Measurements from ENCODE around the gene RPS3.
"Not testable (repeated sequence)": the region's sequence is repeated elsewhere in the genome, so short reads cannot be mapped to it uniquely, and the experiment has no call there.

Gene RPS3

DNA sequence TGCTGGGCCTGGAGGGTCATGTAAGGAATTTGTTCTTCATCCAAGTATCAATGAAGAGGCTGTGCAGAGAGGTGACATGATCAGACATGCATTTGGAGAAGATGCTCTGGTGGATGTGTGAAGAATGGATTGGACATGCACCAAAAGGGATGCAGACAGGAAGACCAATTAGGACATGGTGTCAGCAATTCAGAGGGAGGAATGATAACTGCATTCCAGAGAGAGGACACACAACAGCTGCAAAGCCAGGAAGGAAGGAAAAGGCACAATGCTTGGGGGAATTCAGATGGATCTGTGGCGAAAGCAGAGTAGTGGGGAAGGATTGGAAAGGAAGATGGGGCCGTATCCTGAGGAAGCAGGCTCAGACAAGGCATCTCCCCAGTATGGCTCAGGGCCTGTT, 42.7 kb upstream of the RPS3 start:
- H3K4me3 ChIP-seq (ENCODE audit: low read depth in 1 of 5, low read length in 5 of 5), result no peak overlapping the region
- H3K27me3 ChIP-seq (ENCODE audit: control insufficient read depth in 5 of 5, insufficient read depth in 4 of 5, low read length in 5 of 5), result no peaks in the 10 kb centered on the region
- H3K9me3 ChIP-seq (ENCODE audit: control insufficient read depth in 5 of 5, low read length in 5 of 5), result no peaks in the 10 kb centered on the region
- H3K9ac ChIP-seq (ENCODE audit: low read length in 5 of 5), result no peak overlapping the region
- H3K4me1 ChIP-seq (ENCODE audit: control insufficient read depth in 5 of 5, insufficient read depth in 5 of 5, low read length in 5 of 5), result peaks cover 0 to 16% (median 14%) of the 10 kb centered on the region in 5 donors
- no peak overlapping the region for H3K27ac ChIP-seq (ENCODE audit: low read depth, low read length)
- no peaks in the 10 kb centered on the region for H3K36me3 ChIP-seq (ENCODE audit: control insufficient read depth in 5 of 5, insufficient read depth in 5 of 5, low read length in 5 of 5)

- H3K36me3 ChIP-seq (ENCODE audit: control insufficient read depth in 5 of 5, insufficient read depth in 5 of 5, low read length in 5 of 5); H3K9ac ChIP-seq (ENCODE audit: low read length in 5 of 5); H3K9me3 ChIP-seq (ENCODE audit: control insufficient read depth in 5 of 5, low read length in 5 of 5); H3K27ac ChIP-seq (ENCODE audit: low read depth, low read length); H3K4me3 ChIP-seq (ENCODE audit: low read depth in 1 of 5, low read length in 5 of 5); H3K4me1 ChIP-seq (ENCODE audit: control insufficient read depth in 5 of 5, insufficient read depth in 5 of 5, low read length in 5 of 5); H3K27me3 ChIP-seq (ENCODE audit: control insufficient read depth in 5 of 5, insufficient read depth in 4 of 5, low read length in 5 of 5): not testable (repeated sequence)
Measured at GRCh38 chr11:75362285-75362684, 37.0 kb upstream of the RPS3 start.

- Histone ChIP-seq H3K27ac (ENCODE audit: low read depth, low read length) (no peak overlapping the region), H3K36me3 (ENCODE audit: control insufficient read depth in 5 of 5, insufficient read depth in 5 of 5, low read length in 5 of 5) (no peaks in the 10 kb centered on the region), H3K9ac (ENCODE audit: low read length in 5 of 5) (no peak overlapping the region), H3K4me3 (ENCODE audit: low read depth in 1 of 5, low read length in 5 of 5) (no peak overlapping the region), H3K9me3 (ENCODE audit: control insufficient read depth in 5 of 5, low read length in 5 of 5) (peaks cover 0 to 5% (median 3%) of the 10 kb centered on the region in 5 donors), H3K27me3 (ENCODE audit: control insufficient read depth in 5 of 5, insufficient read depth in 4 of 5, low read length in 5 of 5) (no peaks in the 10 kb centered on the region), H3K4me1 (ENCODE audit: control insufficient read depth in 5 of 5, insufficient read depth in 5 of 5, low read length in 5 of 5) (peaks cover 0 to 10% (median 5%) of the 10 kb centered on the region in 5 donors)
Measured at GRCh38 chr11:75365711-75366181, 33.6 kb upstream of the RPS3 start.

GRCh38 chr11:75366826-75367225, 32.5 kb upstream of the RPS3 start:
- H3K9me3 ChIP-seq (ENCODE audit: control insufficient read depth in 5 of 5, low read length in 5 of 5); H3K27me3 ChIP-seq (ENCODE audit: control insufficient read depth in 5 of 5, insufficient read depth in 4 of 5, low read length in 5 of 5); H3K27ac ChIP-seq (ENCODE audit: low read depth, low read length); H3K36me3 ChIP-seq (ENCODE audit: control insufficient read depth in 5 of 5, insufficient read depth in 5 of 5, low read length in 5 of 5); H3K4me3 ChIP-seq (ENCODE audit: low read depth in 1 of 5, low read length in 5 of 5); H3K9ac ChIP-seq (ENCODE audit: low read length in 5 of 5): not testable (repeated sequence)
- peaks cover 0 to 10% (median 5%) of the 10 kb centered on the region in 5 donors for H3K4me1 ChIP-seq (ENCODE audit: control insufficient read depth in 5 of 5, insufficient read depth in 5 of 5, low read length in 5 of 5)

DNA sequence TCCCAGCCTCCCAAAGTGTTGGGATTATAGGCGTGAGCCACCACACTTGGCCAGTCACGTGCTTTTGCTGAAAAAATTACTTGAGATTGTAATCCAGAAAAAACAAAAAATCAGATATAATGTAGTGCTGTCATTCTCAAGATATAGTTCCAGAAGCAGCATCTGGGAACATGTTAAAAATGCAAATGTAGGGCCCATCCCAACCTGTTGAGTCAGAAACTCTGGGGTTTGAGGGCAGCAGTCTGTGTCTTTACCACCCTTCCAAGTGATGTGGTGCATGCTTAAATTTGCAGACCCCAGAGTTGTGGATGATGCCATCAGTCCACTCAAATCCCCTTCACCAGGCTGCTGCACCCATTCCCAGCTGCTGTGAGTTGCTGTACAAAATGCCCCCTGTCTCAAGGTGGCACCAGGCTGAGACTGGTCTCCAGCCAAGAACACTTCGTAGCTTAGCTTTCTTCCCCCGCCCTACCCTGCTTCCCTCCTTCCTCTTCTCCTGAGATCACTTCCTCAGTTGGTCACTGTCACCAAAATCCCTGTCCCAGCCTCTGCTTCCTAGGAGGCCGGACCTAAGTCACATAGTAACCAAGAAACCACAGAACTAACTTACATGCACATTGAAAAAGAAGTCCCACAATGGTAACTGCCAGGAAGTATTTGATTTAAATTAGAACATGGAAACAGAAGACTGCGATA, 29.6 kb upstream of the RPS3 start:
- no peaks in the 10 kb centered on the region for H3K36me3 ChIP-seq (ENCODE audit: control insufficient read depth in 5 of 5, insufficient read depth in 5 of 5, low read length in 5 of 5)
- no peak overlapping the region for H3K9ac ChIP-seq (ENCODE audit: low read length in 5 of 5)
- peaks cover 0 to 5% (median 3%) of the 10 kb centered on the region in 5 donors for H3K9me3 ChIP-seq (ENCODE audit: control insufficient read depth in 5 of 5, low read length in 5 of 5)
- H3K4me1 ChIP-seq (ENCODE audit: control insufficient read depth in 5 of 5, insufficient read depth in 5 of 5, low read length in 5 of 5), result peaks cover 0 to 17% (median 5%) of the 10 kb centered on the region in 5 donors
- no peak overlapping the region for H3K4me3 ChIP-seq (ENCODE audit: low read depth in 1 of 5, low read length in 5 of 5)
- no peaks in the 10 kb centered on the region for H3K27me3 ChIP-seq (ENCODE audit: control insufficient read depth in 5 of 5, insufficient read depth in 4 of 5, low read length in 5 of 5)
- no peak overlapping the region for H3K27ac ChIP-seq (ENCODE audit: low read depth, low read length)

DNA sequence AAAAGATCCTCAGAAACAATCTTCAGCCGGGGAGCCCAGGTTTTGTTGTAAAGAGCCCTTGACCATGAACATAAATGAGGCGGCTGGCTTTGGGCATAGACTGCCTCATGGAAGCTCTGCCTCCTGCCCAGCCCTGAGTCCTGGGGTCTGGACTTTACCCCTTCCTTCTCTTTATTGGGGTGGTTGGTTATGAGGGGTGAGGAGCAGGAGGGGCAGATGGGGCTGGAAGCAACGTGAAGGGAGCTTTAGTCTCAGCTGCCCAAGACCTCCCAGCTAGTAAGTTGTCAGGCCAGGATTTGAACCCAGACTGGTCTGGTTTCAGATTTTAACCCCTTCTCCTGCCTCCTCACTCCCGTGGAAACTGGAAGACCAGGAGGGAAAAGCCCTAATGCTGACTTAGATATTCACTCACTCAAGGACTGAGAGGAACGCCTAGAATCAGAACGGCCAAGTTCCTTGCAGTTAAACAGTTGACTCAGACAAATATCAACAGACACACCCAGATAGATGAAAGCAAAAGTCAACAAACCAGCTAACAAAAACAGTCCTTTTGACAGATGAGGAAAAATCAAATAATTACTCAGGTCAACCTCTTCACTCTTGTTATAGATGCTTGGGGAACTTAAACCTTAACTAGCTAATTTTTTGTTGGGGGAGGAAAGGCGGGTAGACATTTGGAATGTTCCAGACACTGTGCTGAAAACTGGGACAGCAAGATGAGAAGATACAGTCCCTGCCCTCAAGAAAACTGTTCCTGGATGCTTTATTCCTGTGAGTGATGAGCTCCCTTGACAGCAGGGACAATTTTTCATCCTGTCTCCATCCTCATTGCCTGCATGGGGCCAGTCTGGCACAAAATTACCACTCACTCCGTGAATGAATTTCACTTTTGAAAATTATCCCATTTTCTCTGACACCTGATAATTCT, 27.1 kb upstream of the RPS3 start:
- Histone ChIP-seq H3K9ac (ENCODE audit: low read length in 5 of 5) (no peak overlapping the region), H3K4me3 (ENCODE audit: low read depth in 1 of 5, low read length in 5 of 5) (no peak overlapping the region), H3K36me3 (ENCODE audit: control insufficient read depth in 5 of 5, insufficient read depth in 5 of 5, low read length in 5 of 5) (no peaks in the 10 kb centered on the region), H3K4me1 (ENCODE audit: control insufficient read depth in 5 of 5, insufficient read depth in 5 of 5, low read length in 5 of 5) (peaks cover 0 to 15% (median 4%) of the 10 kb centered on the region in 5 donors), H3K9me3 (ENCODE audit: control insufficient read depth in 5 of 5, low read length in 5 of 5) (peaks cover 0 to 5% (median 3%) of the 10 kb centered on the region in 5 donors), H3K27ac (ENCODE audit: low read depth, low read length) (peak overlapping the region; percentile 33), H3K27me3 (ENCODE audit: control insufficient read depth in 5 of 5, insufficient read depth in 4 of 5, low read length in 5 of 5) (no peaks in the 10 kb centered on the region)

DNA sequence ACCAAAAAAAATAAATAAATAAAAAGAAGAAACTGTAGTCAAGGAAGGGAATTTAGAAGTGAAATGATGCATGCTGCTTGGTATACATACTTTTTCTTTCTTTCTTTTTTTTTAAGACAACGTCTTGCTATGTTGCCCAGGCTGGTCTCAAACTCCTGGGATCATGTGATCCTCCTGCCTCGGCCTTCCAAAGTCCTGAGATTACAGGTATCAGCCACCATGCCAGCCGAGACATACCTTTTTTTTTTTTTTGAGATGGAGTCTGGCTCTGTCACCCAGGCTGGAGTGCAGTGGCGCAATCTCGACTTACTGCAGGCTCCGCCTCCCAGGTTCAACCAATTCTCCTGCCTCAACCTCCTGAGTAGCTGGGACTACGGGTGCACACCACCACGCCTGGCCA, 26.1 kb upstream of the RPS3 start:
- Histone ChIP-seq H3K4me3 (ENCODE audit: low read depth in 1 of 5, low read length in 5 of 5) (no peak overlapping the region), H3K27me3 (ENCODE audit: control insufficient read depth in 5 of 5, insufficient read depth in 4 of 5, low read length in 5 of 5) (no peaks in the 10 kb centered on the region), H3K36me3 (ENCODE audit: control insufficient read depth in 5 of 5, insufficient read depth in 5 of 5, low read length in 5 of 5) (no peaks in the 10 kb centered on the region), H3K27ac (ENCODE audit: low read depth, low read length) (no peak overlapping the region), H3K9ac (ENCODE audit: low read length in 5 of 5) (no peak overlapping the region), H3K4me1 (ENCODE audit: control insufficient read depth in 5 of 5, insufficient read depth in 5 of 5, low read length in 5 of 5) (peaks cover 0 to 15% (median 4%) of the 10 kb centered on the region in 5 donors), H3K9me3 (ENCODE audit: control insufficient read depth in 5 of 5, low read length in 5 of 5) (peaks cover 0 to 5% (median 3%) of the 10 kb centered on the region in 5 donors)

- Histone ChIP-seq H3K4me1 (ENCODE audit: control insufficient read depth in 5 of 5, insufficient read depth in 5 of 5, low read length in 5 of 5) (peaks cover 0 to 13% (median 4%) of the 10 kb centered on the region in 5 donors), H3K27me3 (ENCODE audit: control insufficient read depth in 5 of 5, insufficient read depth in 4 of 5, low read length in 5 of 5) (no peaks in the 10 kb centered on the region), H3K27ac (ENCODE audit: low read depth, low read length) (no peak overlapping the region), H3K36me3 (ENCODE audit: control insufficient read depth in 5 of 5, insufficient read depth in 5 of 5, low read length in 5 of 5) (no peaks in the 10 kb centered on the region), H3K4me3 (ENCODE audit: low read depth in 1 of 5, low read length in 5 of 5) (no peak overlapping the region), H3K9me3 (ENCODE audit: control insufficient read depth in 5 of 5, low read length in 5 of 5) (peaks cover 0 to 3% (median 0%) of the 10 kb centered on the region in 5 donors), H3K9ac (ENCODE audit: low read length in 5 of 5) (no peak overlapping the region)
Measured at GRCh38 chr11:75374646-75375045, 24.7 kb upstream of the RPS3 start.

DNA sequence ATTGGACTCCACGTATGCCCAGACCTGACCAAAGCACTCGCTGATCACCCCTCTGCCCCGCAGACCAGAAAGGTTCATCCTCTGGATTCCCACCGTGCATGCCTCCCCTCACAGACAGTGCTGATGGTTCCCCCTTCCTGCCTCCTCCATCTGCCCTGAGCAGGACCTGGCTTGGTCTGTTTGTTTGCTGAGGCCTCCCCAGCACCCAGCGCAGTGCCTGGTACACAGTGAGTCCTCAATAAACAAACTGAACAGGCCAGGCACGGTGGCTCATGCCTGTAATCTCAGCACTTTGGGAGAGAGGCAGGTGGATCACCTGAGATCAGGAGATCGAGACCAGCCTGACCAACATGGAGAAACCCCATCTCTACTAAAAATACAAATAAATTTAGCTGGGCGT, 23.7 kb upstream of the RPS3 start:
- Histone ChIP-seq H3K27me3 (ENCODE audit: control insufficient read depth in 5 of 5, insufficient read depth in 4 of 5, low read length in 5 of 5) (no peaks in the 10 kb centered on the region), H3K36me3 (ENCODE audit: control insufficient read depth in 5 of 5, insufficient read depth in 5 of 5, low read length in 5 of 5) (no peaks in the 10 kb centered on the region), H3K4me1 (ENCODE audit: control insufficient read depth in 5 of 5, insufficient read depth in 5 of 5, low read length in 5 of 5) (peaks cover 0 to 11% (median 4%) of the 10 kb centered on the region in 5 donors)

GRCh38 chr11:75376175-75376574, 23.1 kb upstream of the RPS3 start:
- Histone ChIP-seq H3K9ac (ENCODE audit: low read length in 5 of 5) (no peak overlapping the region), H3K36me3 (ENCODE audit: control insufficient read depth in 5 of 5, insufficient read depth in 5 of 5, low read length in 5 of 5) (no peaks in the 10 kb centered on the region), H3K4me1 (ENCODE audit: control insufficient read depth in 5 of 5, insufficient read depth in 5 of 5, low read length in 5 of 5) (peaks cover 0 to 17% (median 4%) of the 10 kb centered on the region in 5 donors), H3K4me3 (ENCODE audit: low read depth in 1 of 5, low read length in 5 of 5) (no peak overlapping the region), H3K27ac (ENCODE audit: low read depth, low read length) (no peak overlapping the region), H3K27me3 (ENCODE audit: control insufficient read depth in 5 of 5, insufficient read depth in 4 of 5, low read length in 5 of 5) (no peaks in the 10 kb centered on the region), H3K9me3 (ENCODE audit: control insufficient read depth in 5 of 5, low read length in 5 of 5) (no peaks in the 10 kb centered on the region)

More for the DNA sequence above, 23.7 kb upstream of the RPS3 start:
- Histone ChIP-seq H3K27ac (ENCODE audit: low read depth, low read length) (no peak overlapping the region), H3K9ac (ENCODE audit: low read length in 5 of 5) (no peak overlapping the region), H3K4me3 (ENCODE audit: low read depth in 1 of 5, low read length in 5 of 5) (no peak overlapping the region), H3K9me3 (ENCODE audit: control insufficient read depth in 5 of 5, low read length in 5 of 5) (no peaks in the 10 kb centered on the region)

All from subcutaneous abdominal adipose tissue (tissue), 5 donors.